BLaER1 (cell line): Measurements from ENCODE around the gene PCNX3.

ENCODE experiments used
- H3K27ac ChIP-seq: shearing (Covaris generic); formaldehyde crosslinking; 2 replicates; pipeline ENCODE4 v1.8.1; 2022
- H3K27me3 ChIP-seq: shearing (Covaris generic); formaldehyde crosslinking; 2 replicates; pipeline ENCODE4 v1.8.1; 2022
- H3K36me3 ChIP-seq: shearing (Covaris generic); formaldehyde crosslinking; 2 replicates; pipeline ENCODE4 v1.8.1; 2022
- H3K4me1 ChIP-seq: shearing (Covaris generic); formaldehyde crosslinking; 2 replicates; pipeline ENCODE4 v1.8.1; 2022
- H3K4me2 ChIP-seq: shearing (Covaris generic); formaldehyde crosslinking; 2 replicates; pipeline ENCODE4 v1.8.1; 2022
- H3K4me3 ChIP-seq: shearing (Covaris generic); formaldehyde crosslinking; 2 replicates; pipeline ENCODE4 v1.8.1; 2022
- H3K9ac ChIP-seq: shearing (Covaris generic); formaldehyde crosslinking; 2 replicates; pipeline ENCODE4 v1.8.1; 2022
- H3K9me3 ChIP-seq: shearing (Covaris generic); formaldehyde crosslinking; 2 replicates; pipeline ENCODE4 v1.8.1; 2022
- H4K20me1 ChIP-seq: shearing (Covaris generic); formaldehyde crosslinking; 2 replicates; pipeline ENCODE4 v1.8.1; 2022
- Cebpa-rat ChIP-seq: shearing (Covaris generic); IDR thresholded peaks from 2 replicates; pipeline ENCODE4 v1.8.1; 2022

PCNX3 gene

DNA sequence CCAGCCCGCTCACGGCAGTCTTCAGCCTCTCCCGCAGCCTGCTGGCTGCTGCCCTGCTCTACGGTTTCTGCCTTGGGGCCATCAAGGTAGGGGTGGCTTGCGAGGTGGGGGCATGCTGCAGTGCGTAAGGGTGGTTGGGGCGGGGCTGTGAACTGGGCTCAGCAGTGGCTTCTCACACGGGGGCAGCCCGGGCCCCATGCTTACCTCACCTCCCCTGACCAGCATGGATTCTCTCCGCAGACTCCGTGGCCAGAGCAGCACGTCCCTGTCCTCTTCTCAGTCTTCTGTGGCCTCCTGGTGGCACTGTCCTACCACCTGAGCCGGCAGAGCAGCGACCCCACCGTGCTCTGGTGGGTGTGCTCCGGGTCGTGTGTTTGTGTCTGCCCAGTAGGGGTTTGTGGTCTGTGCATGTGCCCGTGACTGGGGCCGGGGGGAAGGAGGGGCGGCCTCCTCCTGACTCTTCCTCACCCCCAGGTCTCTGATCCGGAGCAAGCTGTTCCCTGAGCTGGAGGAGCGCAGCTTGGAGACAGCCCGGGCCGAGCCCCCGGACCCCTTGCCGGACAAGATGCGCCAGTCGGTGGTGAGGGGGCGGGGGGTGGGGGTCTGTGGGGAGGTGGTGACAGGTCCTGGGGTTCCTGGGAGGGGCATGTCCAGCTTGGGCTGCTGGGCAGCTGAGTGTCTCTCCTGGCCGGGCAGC lies 9.5 kb downstream of the PCNX3 start:
- Histone ChIP-seq H3K36me3 (peaks cover 96% of the 10 kb centered on the region), H3K9ac (peak overlapping the region; percentile 48; the same call in 1 of the 2 replicates), H3K27me3 (no peaks in the 10 kb centered on the region), H3K9me3 (no peaks in the 10 kb centered on the region), H4K20me1 (peaks cover 20% of the 10 kb centered on the region), H3K27ac (peak overlapping the region; percentile 30), H3K4me2 (peak overlapping the region; percentile 58), H3K4me1 (peaks cover 30% of the 10 kb centered on the region), H3K4me3 (no peak overlapping the region)
- no peak for TF ChIP-seq Cebpa-rat

DNA sequence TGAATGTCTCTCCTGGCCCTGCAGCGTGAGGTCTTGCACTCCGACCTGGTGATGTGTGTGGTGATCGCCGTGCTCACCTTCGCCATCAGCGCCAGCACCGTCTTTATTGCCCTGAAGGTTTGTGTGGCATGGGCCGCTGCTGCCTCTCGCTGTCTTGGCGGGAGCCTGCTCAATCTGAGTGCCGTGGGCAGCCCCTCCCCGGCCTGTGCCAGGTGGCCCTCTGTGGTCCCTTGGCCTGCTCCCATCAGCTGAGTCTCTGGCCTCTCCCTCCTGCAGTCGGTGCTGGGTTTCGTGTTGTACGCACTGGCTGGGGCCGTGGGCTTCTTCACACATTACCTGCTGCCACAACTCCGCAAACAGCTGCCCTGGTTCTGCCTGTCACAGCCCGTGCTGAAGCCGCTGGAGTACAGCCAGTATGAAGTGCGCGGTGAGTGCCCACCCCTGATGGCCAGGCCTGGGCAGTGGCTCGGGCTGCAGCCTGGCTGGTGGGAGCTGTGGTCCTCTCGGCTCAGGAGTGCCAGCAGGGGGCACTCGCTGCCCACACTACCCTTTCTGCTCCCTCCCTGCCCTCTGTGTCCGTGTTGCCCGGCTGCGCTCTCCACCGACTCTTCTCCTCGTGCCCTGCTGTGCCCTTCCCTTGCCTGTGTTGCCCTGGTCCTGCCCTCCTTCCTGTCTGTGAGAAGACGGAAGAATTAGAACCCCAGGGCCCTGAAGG lies 10.2 kb downstream of the PCNX3 start:
- Histone ChIP-seq H3K9me3 (no peaks in the 10 kb centered on the region), H3K9ac (no peak overlapping the region), H3K27ac (peak overlapping the region; percentile 38; the same call in 1 of the 2 replicates), H3K27me3 (no peaks in the 10 kb centered on the region), H3K4me1 (peaks cover 30% of the 10 kb centered on the region), H3K36me3 (peaks cover 96% of the 10 kb centered on the region), H3K4me3 (no peak overlapping the region), H3K4me2 (peak overlapping the region; percentile 6; the same call in 1 of the 2 replicates), H4K20me1 (peaks cover 13% of the 10 kb centered on the region)
- no peak for TF ChIP-seq Cebpa-rat

- H3K9ac ChIP-seq, result peak overlapping the region; percentile 34; the same call in 1 of the 2 replicates
- H3K36me3 ChIP-seq, result peaks cover 94% of the 10 kb centered on the region
- peaks cover 12% of the 10 kb centered on the region; the same call in 1 of the 2 replicates for H4K20me1 ChIP-seq
- peaks cover 38% of the 10 kb centered on the region for H3K4me1 ChIP-seq
- no peak overlapping the region for H3K4me3 ChIP-seq
- no peak for TF ChIP-seq Cebpa-rat
- no peak overlapping the region for H3K27ac ChIP-seq
- no peak overlapping the region for H3K4me2 ChIP-seq
- H3K27me3 ChIP-seq, result no peaks in the 10 kb centered on the region
- H3K9me3 ChIP-seq, result no peaks in the 10 kb centered on the region
These were observed 11.6 kb downstream of the PCNX3 start for GRCh38 chr11:65627202-65627601.

- peaks cover 53% of the 10 kb centered on the region for H3K4me1 ChIP-seq
- H3K27me3 ChIP-seq, result no peaks in the 10 kb centered on the region
- no peaks in the 10 kb centered on the region for H3K9me3 ChIP-seq
- no peak overlapping the region for H3K27ac ChIP-seq
- H4K20me1 ChIP-seq, result 0 out of 2 replicates have a peak, but pooled peaks cover 6% of the 10 kb centered on the region
- no peak overlapping the region for H3K4me3 ChIP-seq
- TF ChIP-seq Cebpa-rat, result no peak
- H3K36me3 ChIP-seq, result peaks cover 91% of the 10 kb centered on the region
- no peak overlapping the region for H3K9ac ChIP-seq
- H3K4me2 ChIP-seq, result no peak overlapping the region
These were observed 14.0 kb downstream of the PCNX3 start for GRCh38 chr11:65629579-65629978.

DNA sequence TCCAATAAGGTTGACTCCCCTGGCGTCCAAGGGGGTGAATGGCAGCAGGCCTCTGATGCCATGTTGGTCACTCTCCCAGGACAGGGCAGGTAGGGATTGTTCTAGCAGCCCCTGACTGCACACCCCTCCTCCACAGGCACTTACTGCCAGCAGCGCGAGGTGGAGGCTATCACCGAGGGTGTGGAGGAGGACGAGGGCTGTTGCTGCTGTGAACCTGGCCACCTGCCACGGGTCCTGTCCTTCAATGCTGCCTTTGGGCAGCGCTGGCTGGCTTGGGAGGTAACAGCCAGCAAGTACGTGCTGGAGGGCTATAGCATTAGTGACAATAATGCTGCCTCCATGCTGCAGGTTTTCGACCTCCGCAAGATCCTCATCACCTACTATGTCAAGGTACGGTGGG lies 14.6 kb downstream of the PCNX3 start:
- Histone ChIP-seq H3K4me1 (peaks cover 49% of the 10 kb centered on the region), H3K27me3 (no peaks in the 10 kb centered on the region), H3K4me2 (no peak overlapping the region), H3K36me3 (peaks cover 91% of the 10 kb centered on the region), H3K9me3 (no peaks in the 10 kb centered on the region), H3K27ac (no peak overlapping the region), H3K4me3 (no peak overlapping the region), H3K9ac (no peak overlapping the region), H4K20me1 (no peaks in the 10 kb centered on the region)
- TF ChIP-seq Cebpa-rat, result no peak

DNA sequence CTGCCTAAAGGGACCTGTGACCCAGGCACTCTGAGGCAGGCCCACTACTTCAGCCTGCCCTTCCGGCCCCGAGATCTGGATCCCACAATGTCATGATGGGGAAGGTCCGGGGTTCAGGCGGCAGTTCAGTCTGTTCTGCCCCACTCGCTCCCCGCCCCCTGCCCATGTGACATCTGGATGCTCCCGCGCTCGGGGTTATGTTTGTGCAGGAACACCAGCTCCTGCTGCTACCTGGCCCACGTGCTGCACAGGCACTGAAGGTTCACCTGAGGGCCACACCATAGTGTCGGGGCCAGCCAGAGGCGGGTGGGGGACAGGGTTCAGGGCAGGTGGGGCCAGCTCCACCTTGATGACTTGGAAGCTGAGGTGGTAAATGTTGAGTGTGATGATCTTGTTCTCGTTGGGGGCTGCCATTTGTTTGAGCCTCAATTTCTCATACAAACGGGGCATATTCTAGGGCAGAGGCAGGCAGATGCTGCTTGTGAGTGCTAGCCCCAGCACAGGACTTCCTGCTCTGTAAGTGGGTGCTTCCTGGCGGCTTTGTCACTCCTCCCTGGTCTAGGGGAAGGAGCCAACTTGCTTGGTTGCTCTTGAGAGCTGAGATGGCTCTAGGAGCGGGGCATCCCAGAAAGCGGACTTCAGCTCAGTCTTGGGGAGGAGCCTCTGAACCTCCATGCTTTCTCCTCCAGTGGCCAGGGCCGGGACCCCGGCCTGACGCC lies 18.0 kb downstream of the PCNX3 start:
- Histone ChIP-seq H3K27me3 (no peaks in the 10 kb centered on the region), H3K27ac (peak overlapping the region; percentile 60), H3K36me3 (peaks cover 85% of the 10 kb centered on the region), H3K4me3 (no peak overlapping the region), H4K20me1 (no peaks in the 10 kb centered on the region), H3K4me1 (peaks cover 48% of the 10 kb centered on the region), H3K9ac (0 out of 2 replicates have a peak overlapping the region, but pooled peaks have one; percentile 4), H3K4me2 (peak overlapping the region; percentile 60), H3K9me3 (no peaks in the 10 kb centered on the region)
- TF ChIP-seq Cebpa-rat, result no peak

DNA sequence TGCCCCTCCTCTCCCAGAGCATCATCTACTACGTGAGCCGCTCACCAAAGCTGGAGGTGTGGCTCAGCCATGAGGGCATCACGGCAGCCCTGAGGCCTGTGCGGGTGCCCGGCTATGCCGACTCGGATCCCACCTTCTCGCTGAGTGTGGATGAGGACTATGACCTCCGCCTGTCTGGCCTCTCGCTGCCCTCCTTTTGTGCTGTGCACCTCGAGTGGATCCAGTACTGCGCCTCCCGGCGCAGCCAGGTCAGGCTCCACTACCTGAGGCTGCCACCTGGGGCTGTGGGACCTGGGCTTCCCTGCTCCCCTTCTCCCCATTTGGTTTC lies 18.5 kb downstream of the PCNX3 start:
- H3K9me3 ChIP-seq, result no peaks in the 10 kb centered on the region
- H3K4me3 ChIP-seq, result no peak overlapping the region
- TF ChIP-seq Cebpa-rat, result no peak
- peak overlapping the region; percentile 60 for H3K4me2 ChIP-seq
- H3K27me3 ChIP-seq, result no peaks in the 10 kb centered on the region
- peak overlapping the region; percentile 60 for H3K27ac ChIP-seq
- H3K9ac ChIP-seq, result 0 out of 2 replicates have a peak overlapping the region, but pooled peaks have one; percentile 4
- H3K4me1 ChIP-seq, result peaks cover 53% of the 10 kb centered on the region
- H4K20me1 ChIP-seq, result no peaks in the 10 kb centered on the region
- peaks cover 79% of the 10 kb centered on the region for H3K36me3 ChIP-seq

- no peak overlapping the region for H3K4me3 ChIP-seq
- H3K9me3 ChIP-seq, result no peaks in the 10 kb centered on the region
- no peak for TF ChIP-seq Cebpa-rat
- peak overlapping the region; percentile 60 for H3K4me2 ChIP-seq
- H3K4me1 ChIP-seq, result peaks cover 57% of the 10 kb centered on the region
- no peaks in the 10 kb centered on the region for H3K27me3 ChIP-seq
- H3K27ac ChIP-seq, result peak overlapping the region; percentile 60
- no peaks in the 10 kb centered on the region for H4K20me1 ChIP-seq
- 0 out of 2 replicates have a peak overlapping the region, but pooled peaks have one; percentile 4 for H3K9ac ChIP-seq
- H3K36me3 ChIP-seq, result peaks cover 76% of the 10 kb centered on the region
These were observed 18.9 kb downstream of the PCNX3 start for GRCh38 chr11:65634440-65634839.

- H3K36me3 ChIP-seq, result peaks cover 69% of the 10 kb centered on the region
- no peaks in the 10 kb centered on the region for H4K20me1 ChIP-seq
- H3K4me1 ChIP-seq, result peaks cover 64% of the 10 kb centered on the region
- H3K27me3 ChIP-seq, result no peaks in the 10 kb centered on the region
- TF ChIP-seq Cebpa-rat, result no peak
- no peak overlapping the region for H3K4me3 ChIP-seq
- H3K9ac ChIP-seq, result no peak overlapping the region
- H3K27ac ChIP-seq, result peak overlapping the region; percentile 60; the same call in 1 of the 2 replicates
- no peak overlapping the region for H3K4me2 ChIP-seq
- H3K9me3 ChIP-seq, result no peaks in the 10 kb centered on the region
These were observed 19.5 kb downstream of the PCNX3 start for GRCh38 chr11:65634905-65635731.
